Stimulated activated CD4-positive, alpha-beta T cell treated with anti-CD3 and anti-CD28 coated beads, Interleukin-2, amount 100 ng/mL, for 48 hours (primary cell): ENCODE results near the gene UQCR11.

Experiments used
- DNase-seq, 2 donors: peaks; one replicate each; pipeline ENCODE4 v3.0.0-alpha.2; 2020

UQCR11 gene

DNA sequence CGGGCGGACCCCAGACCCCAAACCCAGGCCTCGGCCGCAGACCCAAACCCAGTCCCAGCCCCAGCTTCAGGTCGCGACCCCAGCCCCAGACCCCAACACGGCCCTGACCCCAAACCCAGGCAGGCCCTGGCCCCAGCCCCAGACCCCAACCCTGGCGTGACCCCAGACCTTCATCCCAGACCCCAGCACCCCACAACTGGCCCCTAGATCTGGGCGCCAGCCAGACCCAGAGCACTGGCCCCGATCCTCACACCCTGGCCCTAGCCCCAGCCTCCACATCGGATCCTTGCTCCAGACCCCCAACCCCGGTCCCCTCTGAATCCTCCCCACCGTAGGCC, 20.1 kb downstream of the UQCR11 start:
- no peak for DNase-seq

DNA sequence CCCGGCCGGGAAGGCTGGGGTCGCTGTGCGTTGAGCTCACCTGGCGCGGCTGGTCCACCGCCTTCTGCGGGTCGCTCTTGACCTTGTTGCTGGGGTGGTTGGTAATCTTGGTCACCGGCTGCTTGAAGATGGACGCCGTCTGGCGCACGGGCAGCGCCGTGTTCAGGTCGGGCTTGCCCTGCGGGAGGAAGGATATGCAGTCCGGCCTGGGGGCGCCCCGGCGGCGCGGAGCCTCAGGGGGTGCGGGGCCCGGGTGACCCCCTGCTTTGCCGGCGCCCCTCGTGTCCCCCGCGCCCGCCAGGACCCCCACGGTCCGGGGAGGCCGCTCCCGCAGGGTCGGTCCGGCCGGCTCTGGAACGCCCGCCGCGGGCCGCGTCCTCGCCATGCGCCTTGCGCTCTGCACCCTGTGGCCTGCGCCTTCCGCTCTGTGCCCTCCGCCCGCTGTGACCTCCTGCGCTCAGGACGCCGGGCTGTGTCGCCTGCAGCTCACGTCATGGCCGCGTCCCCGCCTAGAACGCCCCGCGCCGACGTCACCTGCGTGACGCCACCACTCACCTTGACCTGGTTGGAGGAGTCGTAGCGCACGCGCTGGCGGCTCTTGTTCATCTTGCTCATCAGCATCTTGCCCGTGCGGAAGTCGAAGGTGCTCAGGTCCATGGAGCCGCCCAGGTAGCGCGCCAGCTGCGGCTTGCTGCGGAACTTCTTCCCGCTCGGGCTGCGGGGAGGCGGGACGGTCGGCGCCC, 20.6 kb downstream of the UQCR11 start:
- no peak for DNase-seq

DNA sequence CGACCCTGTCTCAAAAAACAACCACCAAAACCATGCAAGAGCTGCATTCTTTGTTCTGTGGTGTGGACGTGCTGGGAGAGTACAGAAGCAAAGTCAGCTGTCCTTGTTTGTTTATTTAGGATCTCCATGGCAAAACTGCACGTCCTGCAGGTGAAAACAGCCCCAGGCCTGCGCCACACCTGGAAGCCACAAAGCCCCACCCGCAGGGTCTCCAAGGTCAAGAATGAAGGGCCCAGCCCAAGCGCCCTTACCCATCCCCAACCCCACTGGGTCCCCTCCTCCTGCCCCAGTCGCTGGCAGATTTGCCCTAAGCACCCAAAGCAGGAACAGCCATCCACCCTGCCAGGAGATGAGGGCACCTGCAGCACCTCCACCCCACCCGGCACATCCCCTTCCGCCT, 23.1 kb downstream of the UQCR11 start:
- DNase-seq = no peak

DNA sequence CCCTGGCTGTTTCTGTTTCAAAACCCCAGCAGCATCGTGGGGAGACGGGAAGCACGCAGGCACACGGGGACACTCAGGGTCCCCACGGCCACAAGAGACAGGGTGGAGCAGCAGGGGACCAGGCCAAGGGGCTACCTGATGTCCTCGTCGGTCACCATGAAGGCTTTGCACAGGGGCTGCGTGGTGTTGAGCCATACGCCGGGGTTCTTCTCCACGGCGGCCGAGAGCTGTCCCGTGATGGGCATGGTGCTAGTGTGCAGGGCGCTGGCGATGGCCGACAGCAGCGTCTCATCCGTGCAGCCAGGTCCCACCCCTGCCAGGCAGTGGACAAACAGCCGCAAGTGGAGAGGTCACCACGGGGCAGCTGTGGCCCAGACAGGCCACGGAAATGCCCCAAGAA, 24.3 kb downstream of the UQCR11 start:
- no peak for DNase-seq

DNA sequence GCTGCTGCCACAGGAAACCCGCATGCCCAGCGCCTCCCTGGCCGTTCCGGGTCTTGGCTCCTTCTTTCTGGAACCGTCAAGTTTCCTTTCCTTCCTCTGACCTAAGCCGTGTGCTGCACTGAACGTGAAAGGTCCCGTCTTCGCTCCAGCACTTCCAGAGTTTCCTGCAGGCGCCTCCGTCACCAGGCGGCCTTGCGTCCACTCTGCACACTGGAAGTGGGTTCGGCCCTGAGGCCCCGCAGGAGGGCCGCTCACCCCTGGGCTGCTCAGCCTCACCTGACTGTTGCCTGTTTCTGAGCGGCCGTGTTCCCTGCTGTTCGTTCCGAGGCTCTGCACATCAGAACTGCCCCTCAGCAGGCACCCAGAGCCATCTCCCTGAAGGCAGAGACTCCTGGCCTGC, 24.9 kb downstream of the UQCR11 start:
- no peak for DNase-seq

DNA sequence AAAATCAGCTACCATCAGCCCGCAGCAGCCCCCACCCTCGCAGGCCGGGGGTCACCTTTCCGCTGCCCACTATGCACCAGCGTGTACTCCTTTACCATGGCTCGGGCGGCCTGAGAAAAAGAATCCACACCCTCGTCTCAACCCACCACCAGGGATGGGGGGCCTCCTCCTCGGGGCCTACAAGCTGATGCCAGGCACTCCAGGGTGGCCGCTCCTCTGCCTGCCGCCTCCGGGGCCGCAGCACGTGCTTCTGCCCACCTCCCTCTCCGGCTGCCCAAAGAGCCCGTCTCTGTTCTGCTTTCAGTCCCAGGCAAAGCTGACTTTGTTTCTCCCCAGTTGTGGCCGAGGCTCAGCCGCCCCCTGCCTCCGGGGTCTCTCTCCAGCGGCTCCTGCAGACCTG, 26.0 kb downstream of the UQCR11 start:
- no peak for DNase-seq

DNA sequence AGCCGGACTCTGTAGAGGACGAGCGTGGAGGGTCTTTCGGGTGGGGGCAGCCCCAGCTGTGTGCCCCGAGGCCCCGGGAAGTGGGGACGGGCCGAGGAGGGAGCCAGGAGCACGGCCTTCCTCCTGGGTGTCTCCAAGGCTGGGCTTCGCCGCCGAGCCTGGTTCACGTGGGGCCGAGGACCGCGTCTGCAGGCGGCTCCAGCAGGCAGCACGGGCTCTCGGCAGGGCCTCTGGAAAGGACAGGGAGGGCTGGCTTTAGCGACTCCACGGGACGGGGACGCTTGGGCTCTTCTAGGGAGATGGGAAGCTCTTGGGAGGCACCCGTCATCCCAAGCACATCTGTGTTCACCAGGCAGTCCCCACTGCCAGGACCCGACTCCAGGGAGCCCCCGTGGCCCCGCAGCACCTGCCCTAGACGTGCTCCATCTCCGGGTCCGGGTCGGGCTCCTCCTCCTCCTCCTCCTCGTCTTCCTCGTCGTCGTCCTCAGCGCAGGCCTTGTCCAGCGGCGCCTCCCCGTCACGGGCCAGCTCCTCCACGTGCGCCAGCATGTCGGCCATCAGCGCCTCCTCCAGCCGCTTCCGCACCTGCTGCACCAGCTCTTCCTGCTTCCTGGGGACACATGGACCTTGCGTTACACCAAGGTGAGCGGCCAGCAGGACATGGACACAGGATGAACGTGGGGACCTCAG, 27.2 kb downstream of the UQCR11 start:
- no peak for DNase-seq

DNA sequence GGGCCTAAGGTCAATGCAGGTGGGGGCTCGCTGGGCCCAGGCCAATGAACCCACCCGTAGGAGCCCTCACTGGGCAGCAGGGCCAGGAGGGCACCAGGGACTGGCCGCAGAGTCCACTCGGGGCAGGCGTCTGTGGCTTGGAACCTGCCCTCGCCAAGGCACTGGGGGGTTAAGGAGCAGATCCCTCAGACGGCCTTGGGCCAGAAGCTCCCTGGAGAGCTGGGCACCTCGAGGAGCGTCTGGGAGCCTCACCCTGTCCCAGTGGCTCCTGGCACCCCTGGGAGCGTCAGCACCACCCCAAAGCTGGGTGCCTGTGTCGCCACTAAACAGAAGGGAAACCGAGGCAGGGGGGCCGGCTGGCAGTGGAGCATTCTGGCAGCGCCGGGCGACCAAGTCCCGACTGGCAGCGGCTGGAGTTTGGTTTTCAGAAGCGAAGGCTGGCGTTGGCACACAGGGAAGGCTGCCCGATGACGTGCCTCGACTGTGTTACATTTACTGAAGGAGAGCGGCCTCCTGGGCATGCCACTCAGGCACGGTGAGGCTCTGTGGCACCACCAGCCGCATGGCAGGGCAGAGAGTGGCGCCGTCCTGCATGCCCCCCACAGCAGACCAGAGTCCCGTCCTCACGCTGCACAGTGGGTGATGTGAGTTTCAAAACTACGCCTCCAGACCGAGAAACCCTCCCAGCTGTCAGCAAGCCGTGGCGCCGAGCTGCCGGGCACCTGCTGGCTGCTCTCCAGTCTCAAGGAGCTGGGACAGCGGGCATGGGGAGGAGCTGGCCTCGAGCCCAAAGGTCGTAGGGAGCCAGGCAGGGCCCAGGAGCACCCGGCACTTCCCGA, 28.0 kb downstream of the UQCR11 start:
- DNase-seq = no peak

DNA sequence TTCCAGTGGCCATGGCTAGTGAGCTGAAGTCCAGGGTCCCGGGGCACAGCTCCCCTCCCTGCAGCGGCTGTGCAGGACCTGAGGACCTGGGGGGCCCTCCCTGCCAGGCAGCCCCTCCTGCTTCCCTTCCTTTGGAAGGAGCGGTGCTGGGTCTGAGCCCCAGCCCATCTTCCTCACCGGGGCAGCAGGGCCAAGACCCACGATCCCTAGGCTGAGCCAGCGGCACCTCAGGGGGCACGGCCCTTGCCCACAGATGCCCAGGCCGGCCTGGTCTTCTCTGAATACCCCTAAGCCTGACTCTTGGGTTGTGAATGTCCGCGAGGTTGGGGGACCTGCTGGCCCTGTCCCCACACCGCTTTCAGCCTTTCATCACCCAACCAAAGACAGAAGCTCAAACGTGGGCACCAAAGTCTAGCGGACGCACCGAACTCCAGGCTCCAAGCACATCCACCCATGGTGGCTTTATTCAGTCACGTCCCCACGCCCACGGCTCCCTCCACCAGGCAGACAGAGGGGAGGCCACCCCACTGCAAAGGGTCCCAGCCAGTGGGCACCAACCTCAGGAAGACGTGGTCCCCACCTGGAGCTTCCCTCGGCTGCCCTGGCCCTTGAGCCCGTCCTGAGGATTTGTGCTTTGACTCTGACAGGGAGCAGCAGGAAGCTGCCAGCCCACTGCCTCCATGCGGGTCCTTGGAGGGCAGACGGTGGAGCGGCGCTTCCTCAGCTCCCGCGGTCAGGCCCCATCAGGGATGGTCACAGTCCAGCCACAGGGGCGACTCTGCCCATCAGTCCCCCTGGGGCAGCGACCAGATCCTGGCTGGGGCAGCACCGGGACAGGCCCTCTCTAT, 28.8 kb downstream of the UQCR11 start:
- no peak for DNase-seq

DNA sequence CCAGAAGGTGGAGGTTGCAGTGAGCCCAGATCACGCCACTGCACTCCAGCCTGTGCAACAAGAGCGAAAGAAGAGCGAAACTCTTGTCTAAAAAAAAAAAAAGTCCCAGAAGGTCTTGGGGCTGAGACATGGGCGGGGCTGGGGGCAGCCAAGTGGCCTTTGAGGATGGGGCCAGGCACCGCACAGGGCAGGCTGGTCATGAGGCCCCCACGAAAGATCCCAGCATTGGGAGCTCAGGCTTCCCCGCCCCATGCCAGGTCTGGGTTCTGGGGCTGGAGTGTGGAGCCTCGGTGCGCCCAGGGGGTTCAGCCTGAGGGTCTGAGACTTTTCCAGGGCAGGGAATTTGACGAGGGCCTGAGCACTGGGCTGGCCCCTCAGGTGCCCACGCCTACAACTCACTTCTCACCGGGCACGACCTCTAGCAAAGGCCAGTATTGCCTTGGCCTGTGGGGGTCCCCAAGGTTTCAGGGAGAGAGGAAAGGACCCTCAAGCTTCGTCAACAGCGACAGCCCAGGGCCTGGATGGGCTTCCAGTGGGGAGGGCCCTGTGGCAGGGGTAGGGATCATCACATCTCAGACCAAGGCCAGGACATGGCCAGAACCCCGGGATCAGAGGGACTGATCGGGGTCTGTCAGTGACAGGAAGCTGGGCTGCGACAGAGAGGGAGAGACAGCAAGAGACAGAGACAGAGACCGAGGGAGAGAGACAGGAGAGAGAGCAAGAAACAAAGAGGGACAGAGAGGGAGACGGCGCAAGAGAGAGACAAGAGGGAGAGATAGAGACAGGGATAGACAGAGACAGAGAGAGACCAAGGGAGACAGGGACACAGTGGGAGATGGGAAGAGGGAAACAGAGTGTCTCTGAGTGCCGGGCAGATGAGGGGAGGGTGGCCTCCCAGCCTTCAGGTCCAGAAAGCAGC, 29.7 kb downstream of the UQCR11 start:
- DNase-seq = no peak

DNA sequence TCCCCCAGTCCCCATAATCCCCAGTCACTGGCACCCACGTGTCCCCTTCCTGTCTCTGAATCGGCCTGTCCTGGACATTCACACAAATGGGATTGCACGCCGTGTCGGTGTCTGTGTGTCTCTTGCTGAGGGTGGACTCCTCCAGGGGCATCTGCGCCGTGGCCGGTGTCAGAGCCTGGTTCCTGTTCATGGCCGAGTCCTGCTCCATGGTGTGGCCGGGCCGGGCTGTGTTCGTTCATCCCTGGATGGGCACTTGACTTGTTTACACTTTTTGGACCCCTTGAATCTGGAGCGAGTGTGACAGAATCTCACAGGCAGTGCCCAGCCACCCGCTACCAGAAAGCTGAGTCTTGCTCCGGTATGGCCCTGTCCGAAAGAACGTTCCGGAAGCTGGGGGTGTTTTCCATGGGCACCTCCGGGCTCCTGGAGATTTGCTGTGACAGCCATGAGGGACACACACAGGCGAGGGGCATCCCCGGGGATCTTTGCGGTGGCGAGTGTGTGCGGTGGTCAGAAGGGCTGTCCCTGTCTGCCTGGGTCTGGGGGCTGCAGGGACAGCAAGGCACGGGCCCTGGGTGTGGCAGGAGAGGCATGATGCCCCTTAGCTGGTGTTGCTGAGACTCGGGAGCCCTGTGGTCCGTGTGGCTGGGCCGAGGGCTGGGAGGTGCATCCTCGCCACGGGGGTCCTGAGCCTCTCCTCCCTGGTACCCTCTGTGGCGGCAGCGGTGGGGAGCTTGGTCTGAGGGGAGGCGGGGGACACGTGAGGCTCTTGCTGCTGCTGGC, 30.7 kb downstream of the UQCR11 start:
- DNase-seq = no peak

DNA sequence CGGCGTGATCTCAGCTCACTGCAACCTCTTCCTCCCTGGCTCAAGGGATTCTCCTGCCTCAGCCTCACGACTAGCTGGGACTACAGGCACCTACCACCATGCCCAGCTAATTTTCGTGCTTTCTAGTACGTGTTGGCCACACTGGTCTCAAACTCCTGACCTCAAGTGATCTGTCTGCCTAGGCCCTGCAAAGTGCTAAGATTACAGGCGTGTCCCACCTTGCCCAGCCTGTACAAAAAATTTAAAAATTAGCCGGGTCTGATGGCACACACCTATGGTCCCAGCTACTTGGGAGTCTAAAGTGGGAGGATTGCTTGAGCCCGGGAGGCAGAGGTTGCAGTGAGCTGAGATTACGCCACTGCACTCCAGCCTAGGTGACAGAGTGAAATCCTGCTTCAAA, 32.5 kb downstream of the UQCR11 start:
- DNase-seq = no peak

DNA sequence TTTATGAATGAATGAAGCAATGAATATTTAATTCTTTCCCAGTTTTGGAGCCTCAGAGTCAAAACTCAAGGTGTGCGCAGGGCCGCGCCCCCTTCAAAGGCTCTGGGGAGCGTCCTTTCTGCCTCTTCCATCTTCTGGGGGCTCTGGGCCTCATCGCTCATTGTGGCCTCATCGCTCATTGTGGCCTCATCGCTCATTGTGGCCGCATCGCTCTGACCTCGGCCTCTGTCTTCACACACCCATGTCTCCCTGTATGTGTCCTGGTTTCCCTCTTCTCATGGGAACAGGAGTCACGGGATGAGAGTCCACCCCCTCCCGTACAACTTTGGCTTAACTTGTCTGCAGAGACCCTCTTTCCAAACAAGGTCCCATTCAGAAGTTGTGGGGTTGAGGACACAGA, 33.9 kb downstream of the UQCR11 start:
- no peak for DNase-seq

DNA sequence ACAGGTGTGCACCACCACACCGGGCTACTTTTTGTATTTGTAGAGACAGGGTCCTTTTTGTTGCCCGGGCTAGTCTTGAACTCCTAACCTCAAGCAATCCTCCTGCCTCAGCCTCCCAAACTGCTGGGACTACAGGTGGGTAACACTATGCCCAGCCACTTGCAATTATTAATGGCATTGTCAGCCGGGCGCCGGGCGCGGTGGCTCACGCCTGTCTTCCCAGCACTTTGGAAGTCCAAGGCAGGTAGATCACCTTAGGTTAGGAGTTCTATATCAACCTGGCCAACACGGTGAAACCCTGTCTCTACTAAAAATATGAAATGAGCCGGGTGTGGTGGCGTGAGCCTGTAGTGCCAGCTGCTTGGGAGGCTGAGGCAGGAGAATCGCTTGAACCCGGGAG, 34.4 kb downstream of the UQCR11 start:
- DNase-seq = no peak

DNA sequence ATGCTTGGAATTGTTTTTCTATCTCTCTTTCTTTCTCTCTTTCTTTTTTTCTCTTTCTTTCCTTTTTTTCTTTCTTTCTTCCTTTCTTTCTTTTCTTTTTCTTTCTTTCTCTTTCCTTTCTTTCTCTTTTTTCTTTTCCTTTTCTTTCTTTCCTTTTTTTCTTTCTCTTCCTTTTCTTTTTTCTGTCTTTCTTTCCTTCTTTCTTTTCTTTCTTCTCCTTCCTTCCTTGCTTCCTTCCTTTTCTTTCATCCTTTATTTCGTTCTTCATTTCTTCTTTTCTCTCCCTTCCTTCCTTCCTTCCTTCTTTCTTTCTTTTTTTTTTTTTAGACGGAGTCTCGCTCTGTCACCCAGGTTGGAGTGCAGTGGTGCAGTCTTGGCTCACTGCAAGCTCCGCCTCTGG, 35.3 kb downstream of the UQCR11 start:
- DNase-seq = no peak

DNA sequence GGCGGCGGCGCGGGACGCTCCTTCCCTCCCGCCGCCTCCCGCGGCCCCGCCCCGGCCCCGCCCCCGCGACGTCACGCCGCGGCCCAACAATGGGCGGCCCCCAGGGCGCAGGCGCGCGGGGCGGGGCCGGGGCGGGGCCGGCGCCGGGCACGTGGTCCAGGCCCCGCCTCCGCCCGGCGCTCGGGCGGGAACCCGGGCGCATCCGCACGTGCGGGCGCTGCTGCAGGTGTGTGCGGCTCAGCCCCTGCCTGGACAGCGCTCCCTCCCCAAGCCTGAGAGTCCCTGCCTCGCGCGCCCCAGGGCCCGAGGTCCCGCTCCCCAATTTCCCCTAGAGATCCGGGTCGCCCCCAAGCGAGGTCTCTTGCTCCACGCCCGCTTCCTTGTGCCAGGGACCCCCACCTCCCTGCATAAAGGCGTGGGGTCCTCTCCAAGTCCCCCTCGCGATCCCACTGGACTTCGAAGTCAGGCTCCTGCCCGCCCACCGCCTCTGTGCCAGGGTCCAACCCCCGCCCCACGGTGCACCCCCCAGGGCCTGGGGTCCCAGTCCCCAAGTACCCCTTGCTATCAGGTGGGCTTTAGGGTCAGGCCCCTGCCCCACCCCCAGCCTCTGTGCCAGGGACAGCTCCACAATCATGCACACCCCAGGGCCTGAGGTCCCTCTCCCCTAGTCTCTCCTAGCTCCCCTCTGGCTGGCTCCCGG, 36.8 kb downstream of the UQCR11 start, which contains the start of gene MEX3D:
Gene MEX3D, minus strand, starts transcription at position 6 of the 700 bp plus-strand sequence. CDS start 267 bp downstream, outside the sequence.
- peak; percentile 73 to 88 for DNase-seq

DNA sequence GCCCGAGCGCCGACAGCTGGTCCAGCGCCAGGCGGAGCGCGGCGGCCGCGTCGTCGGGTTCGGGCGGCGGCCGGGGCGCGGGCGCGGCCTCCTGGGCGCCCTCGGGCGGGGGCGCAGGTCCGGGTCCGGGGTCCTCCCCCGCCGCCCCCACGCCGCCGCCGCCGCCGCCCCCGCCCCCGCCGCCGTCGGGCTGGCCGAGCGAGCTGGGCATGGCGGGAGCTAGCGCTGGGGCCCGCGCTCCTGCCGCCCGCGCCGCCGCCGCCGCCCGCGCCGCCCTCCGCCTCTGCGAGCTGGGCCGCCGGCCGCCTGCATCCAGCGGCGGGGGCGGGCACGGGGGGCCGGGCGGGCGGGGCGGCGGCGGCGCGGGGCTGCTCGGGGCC, 37.4 kb downstream of the UQCR11 start:
- DNase-seq = no peak

DNA sequence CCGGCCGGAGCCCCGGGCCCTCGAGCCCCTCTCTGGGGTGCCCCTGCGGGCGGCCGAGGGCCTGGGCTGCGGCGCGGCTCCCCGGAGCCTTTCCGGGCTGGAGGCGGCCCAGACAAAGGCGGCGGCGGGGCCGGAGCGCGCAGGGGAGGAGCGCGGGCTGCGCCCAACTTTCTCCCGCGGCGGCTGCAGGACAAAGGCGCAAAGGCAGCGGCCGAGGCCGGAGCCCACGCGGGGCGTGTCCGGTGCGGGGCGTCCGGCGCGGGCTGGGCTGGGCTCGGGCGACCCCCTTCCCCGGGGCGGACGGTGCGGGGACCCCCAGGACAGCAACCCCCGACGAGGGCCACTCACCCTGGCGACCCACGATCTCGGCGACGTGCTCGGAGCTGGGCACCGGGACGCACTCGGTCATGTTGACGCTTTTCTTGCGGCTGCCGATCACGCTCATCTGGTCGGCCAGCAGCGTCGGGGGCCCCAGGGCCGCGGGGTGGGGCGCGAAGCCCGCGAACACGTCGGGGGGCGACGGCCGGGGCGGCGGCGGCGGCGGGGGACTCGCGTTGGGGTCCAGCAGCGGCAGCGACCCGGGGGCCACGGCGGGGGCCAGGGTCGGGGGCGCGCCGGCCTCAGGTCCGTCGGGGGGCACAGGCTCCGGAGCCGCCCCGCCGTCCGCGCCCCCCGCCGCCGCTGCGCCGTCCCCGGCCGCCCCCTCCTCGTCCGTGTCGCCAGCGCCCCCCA, 38.0 kb downstream of the UQCR11 start:
- DNase-seq = no peak

DNA sequence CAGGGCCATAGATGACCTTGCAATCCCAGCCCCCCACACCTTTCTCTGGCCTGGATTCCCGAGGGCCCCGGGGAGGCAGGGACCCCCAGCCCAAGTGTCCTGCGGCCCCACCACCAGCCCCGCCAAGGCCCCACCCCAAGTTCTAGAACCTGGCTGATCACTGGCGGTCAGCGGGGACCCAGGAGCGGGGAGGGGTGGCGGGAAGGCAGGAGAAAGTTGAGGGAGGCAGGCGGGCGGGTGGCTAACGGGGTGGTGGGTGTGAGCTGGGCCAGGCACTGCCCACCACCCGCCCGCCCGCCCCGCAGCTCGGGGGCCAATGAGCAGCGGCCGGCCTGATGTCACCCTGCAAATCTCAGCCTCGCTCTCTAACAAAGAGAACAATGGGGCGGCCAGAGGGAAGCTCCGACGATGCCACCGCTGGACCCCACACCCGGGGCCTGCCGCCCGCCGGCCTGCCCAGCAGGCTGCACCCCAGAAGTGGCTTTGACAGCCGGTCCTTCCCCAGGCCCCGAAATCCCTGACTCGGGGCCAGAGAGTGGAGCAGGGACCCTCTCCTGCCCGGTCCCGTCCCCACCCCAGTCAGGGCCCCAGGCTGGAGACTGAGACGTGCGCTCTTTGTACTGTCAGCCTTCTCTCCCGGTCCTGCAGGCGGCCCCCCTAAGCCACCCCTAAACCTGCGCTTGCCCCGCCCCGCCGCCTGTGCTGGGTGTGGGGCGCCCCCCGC, 38.7 kb downstream of the UQCR11 start:
- DNase-seq = no peak
